ENCODE results near the gene SLC22A6. TPM values are rescaled to one million over a fixed set of nuclear protein-coding genes. Genes with fewer than 3 reads are reported as not detected.

SLC22A6 gene
- total and polyA plus RNA-seq, 8 donors: 0.08 to 0.34 (median 0.14) TPM; not detected in 3

Other genes with a start within 250 kb of the SLC22A6 start
- 10 to 100 TPM; 11.2 TPM for gene ZBTB3, start 230.8 kb downstream of the SLC22A6 start, total RNA-seq
- gene ZBTB3, start 230.8 kb downstream of the SLC22A6 start, polyA plus RNA-seq (ENCODE audit: insufficient read length in 6 of 6): 1 to 10 TPM; 7.3 to 9.6 (median 8.3) TPM
- gene POLR2G, start 223.4 kb downstream of the SLC22A6 start, total RNA-seq: 10 to 100 TPM; 64.9 to 70.3 TPM
- 100 to 1,000 TPM; 135 to 159 (median 148) TPM for gene POLR2G, start 223.4 kb downstream of the SLC22A6 start, polyA plus RNA-seq (ENCODE audit: insufficient read length in 6 of 6)
- gene TAF6L, start 213.6 kb downstream of the SLC22A6 start, total RNA-seq: 10 to 100 TPM; 14.5 to 24.9 TPM
- gene TAF6L, start 213.6 kb downstream of the SLC22A6 start, polyA plus RNA-seq (ENCODE audit: insufficient read length in 6 of 6): 10 to 100 TPM; 26.6 to 35.2 (median 30.3) TPM
- gene TMEM179B, start 197.6 kb downstream of the SLC22A6 start, total RNA-seq: 10 to 100 TPM; 52.7 to 58.7 TPM
- gene TMEM179B, start 197.6 kb downstream of the SLC22A6 start, polyA plus RNA-seq (ENCODE audit: insufficient read length in 6 of 6): 10 to 100 TPM; 43.9 to 56.7 (median 49.8) TPM
- gene TMEM223, start 193.0 kb downstream of the SLC22A6 start, total RNA-seq: 10 to 100 TPM; 15.7 to 16.2 TPM
- 10 to 100 TPM; 19.6 to 26.4 (median 20.7) TPM for gene TMEM223, start 193.0 kb downstream of the SLC22A6 start, polyA plus RNA-seq (ENCODE audit: insufficient read length in 6 of 6)
- gene NXF1, start 179.5 kb downstream of the SLC22A6 start, total RNA-seq: 10 to 100 TPM; 67.8 to 73.0 TPM
- 100 to 1,000 TPM; 118 to 157 (median 134) TPM for gene NXF1, start 179.5 kb downstream of the SLC22A6 start, polyA plus RNA-seq (ENCODE audit: insufficient read length in 6 of 6)
- 10 to 100 TPM; 38.9 to 40.5 TPM for gene STX5, start 152.9 kb downstream of the SLC22A6 start, total RNA-seq
- gene STX5, start 152.9 kb downstream of the SLC22A6 start, polyA plus RNA-seq (ENCODE audit: insufficient read length in 6 of 6): 10 to 100 TPM; 49.5 to 55.7 (median 51.2) TPM
- not detected for gene TEX54, start 152.1 kb downstream of the SLC22A6 start, total RNA-seq
- gene TEX54, start 152.1 kb downstream of the SLC22A6 start, polyA plus RNA-seq (ENCODE audit: insufficient read length in 6 of 6): under 1 TPM in 2 of 6 donors, not detected in 4; 0.36 to 0.69 TPM
- 10 to 100 TPM; 24.6 to 45.4 TPM for gene WDR74, start 145.4 kb downstream of the SLC22A6 start, total RNA-seq
- gene WDR74, start 145.4 kb downstream of the SLC22A6 start, polyA plus RNA-seq (ENCODE audit: insufficient read length in 6 of 6): 10 to 100 TPM; 36.1 to 54.0 (median 43.3) TPM
- 100 to 1,000 TPM; 131 to 228 TPM for gene SLC3A2, start 104.1 kb downstream of the SLC22A6 start, total RNA-seq
- gene SLC3A2, start 104.1 kb downstream of the SLC22A6 start, polyA plus RNA-seq (ENCODE audit: insufficient read length in 6 of 6): 100 to 1,000 TPM; 161 to 223 (median 180) TPM
- gene CHRM1, start 63.6 kb downstream of the SLC22A6 start, total RNA-seq: 1 to 10 TPM; 1.2 to 2.3 TPM
- gene CHRM1, start 63.6 kb downstream of the SLC22A6 start, polyA plus RNA-seq (ENCODE audit: insufficient read length in 6 of 6): under 1 TPM; 0.34 to 0.71 (median 0.52) TPM
- not detected for gene SLC22A8, start 30.9 kb upstream of the SLC22A6 start, total RNA-seq
- under 1 TPM in 5 of 6 donors, not detected in 1; 0.17 to 0.54 (median 0.37) TPM for gene SLC22A8, start 30.9 kb upstream of the SLC22A6 start, polyA plus RNA-seq (ENCODE audit: insufficient read length in 6 of 6)
- gene SLC22A24, start 159.3 kb upstream of the SLC22A6 start, total RNA-seq: not detected
- gene SLC22A24, start 159.3 kb upstream of the SLC22A6 start, polyA plus RNA-seq (ENCODE audit: insufficient read length in 6 of 6): not detected